Smooth muscle cell of the coronary artery (primary cell): ENCODE measurements around the gene MEIOSIN. TPM values are rescaled to one million over a fixed set of nuclear protein-coding genes. Genes with fewer than 3 reads are reported as not detected.

Experiments
- total RNA-seq: library from RNA; depleted of rRNA; stranded (reverse); fragments of >200 nt; gene quantifications from 2 replicates; pipeline ENCODE4 v1.2.3, GENCODE V29; 2014; ENCODE audit warnings: low replicate concordance

MEIOSIN gene
- not detected in 2 replicates for total RNA-seq

DNA sequence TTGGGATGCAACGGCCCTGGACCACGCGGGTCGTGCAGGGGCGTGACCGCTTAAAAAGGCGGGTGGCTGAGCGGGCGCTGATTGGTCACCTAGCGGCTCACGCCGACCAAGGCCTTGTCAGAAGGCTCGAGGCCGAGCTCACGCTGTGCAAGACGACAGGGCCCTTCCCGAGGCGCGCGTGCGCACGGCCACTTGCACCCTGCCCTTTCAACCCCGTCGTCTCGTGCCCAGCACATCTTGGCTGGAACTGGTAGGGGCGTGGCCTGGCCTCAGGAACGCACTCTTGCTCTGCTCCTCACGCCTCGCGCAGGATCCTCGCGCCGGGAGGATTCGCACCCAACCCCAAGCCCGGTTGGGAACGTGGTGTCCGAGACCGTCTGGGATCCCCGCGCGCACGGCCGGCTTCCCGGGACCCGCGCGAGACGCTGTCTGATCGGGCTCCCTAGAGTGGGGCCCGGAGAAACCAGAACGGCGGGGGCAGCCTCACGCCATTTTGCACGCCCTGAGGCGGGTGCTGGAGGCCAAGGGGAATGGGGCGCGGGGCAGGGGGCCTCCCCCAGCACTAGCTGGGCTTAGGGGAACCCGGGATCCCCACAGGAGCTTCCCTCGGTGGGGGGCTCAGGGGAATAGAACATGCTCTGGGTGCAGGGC, at the start of gene MEIOSIN:
Gene MEIOSIN, plus strand, starts transcription at position 280 of the 651 bp plus-strand sequence. CDS start 1,938 bp downstream, outside the sequence.

DNA sequence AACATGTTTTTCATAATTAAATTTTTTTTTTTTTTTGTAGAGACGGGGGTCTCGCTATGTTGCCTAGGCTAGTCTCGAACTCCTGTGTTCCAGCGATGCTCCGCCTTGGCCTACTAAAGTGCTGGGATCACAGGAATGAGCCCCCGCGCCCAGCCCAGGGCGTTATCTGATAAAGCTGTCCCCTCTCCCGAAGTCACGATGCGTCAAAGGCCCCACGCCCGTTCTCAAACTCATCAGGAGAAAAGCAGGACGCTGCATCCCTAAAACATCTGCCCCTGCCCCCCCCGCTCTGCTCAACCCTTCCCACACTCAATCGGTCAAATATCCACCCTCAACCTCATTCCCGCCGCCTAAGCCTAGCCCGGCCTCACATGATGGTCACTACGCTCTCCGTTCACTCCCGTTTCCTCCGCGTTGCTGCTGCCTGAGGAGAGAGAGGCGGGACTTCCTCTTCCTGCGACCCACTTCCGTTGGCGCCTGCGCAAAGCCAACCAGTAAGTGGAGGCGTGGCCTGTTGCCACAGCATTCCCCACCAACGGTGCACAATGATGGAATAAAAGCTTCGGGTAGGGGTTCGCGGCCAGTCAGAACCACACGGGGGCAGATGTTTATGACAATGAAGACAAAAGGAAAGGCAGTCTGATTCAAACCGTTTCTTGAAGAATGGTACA, 41.6 kb upstream of the MEIOSIN start, which contains the start of gene SNRPD2:
Gene SNRPD2, minus strand, starts transcription at position 438 of the 671 bp plus-strand sequence. Its CDS starts 65 bp downstream, at position 373.

GRCh38 chr19:45692187-45693105, 40.8 kb upstream of the MEIOSIN start, which contains the start of gene QPCTL:
Gene QPCTL, plus strand, starts transcription at chr19:45692666. Its CDS starts 38 bp downstream, at chr19:45692704.

GRCh38 chr19:45730368-45731288, 2.6 kb upstream of the MEIOSIN start, which contains the start of gene FBXO46:
Gene FBXO46, minus strand, starts transcription at chr19:45730896. Its CDS starts 17,401 bp downstream, at chr19:45713495.

DNA sequence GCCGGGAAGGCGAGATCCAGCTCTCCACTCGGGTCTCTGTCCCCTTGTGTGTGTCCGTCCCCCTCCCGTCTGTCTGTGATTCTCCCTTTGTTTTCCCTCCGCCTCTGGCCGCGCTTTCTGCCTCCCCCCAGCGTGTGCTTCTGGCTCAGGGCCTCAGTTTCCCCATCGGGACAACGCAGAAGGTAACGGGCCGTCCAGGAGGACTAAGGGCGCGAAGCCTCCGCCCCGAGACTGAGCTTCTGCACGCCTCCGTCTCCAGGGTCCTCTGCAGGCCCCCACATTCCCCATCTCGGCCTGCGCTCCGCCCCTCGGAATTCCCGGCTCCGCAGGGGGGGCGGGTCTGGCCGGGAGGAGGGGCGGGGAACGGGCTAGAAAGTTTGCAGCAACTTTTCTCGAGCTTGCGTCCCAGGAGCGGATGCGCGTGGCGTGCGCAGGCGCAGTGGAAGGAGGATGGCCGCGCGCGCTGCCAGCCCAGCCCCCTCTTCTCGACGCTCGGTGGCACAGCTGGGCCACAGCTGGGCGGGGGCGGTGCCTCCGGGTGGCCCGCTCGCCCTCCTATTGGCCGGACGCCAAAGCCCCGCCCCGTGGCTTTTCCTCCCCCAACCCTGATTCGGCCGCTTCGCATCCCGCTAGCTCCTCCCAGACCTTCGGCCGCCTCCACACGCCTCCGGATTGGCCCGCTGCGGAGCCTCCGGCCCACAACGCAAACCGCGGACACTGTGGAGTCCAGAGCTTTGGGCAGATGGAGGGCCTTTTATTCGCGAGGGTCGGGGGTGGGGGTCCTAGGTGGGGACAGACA, 35.9 kb downstream of the MEIOSIN start, which contains the start of gene SIX5:
Gene SIX5, minus strand, starts transcription at position 269 of the 799 bp plus-strand sequence. CDS start 408 bp downstream, outside the sequence.

DNA sequence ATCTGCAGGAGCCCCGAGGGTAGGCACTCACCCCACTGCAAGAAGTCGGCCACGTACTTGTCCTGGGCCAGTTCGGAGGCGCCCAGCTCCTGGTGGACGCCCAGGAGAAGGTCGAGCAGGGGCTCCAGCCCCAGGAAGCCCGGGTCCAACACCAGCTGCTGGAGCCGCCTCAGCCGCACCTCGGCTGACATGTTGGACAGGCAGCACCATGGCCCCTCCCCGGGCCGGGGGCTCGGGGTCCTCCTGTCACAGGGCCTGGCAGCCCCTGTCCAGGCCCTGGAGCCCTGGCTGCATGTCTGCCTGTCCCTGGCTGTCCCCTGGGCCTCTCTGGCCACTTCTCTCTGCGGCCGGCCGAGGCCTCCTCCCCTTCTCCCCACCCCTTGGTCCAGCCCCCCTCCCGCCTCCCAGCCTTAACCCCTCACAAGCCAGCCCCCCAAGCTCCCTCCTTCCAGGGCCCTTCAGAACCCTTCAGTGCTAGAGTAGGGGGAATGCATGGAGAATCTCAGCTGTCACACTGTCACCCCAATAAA, 49.0 kb downstream of the MEIOSIN start, which contains the start of gene DMPK:
Gene DMPK, minus strand, starts transcription at position 329 of the 530 bp plus-strand sequence. Its CDS starts 138 bp downstream, at position 191.

GRCh38 chr19:45792470-45793177, 59.4 kb downstream of the MEIOSIN start, which contains the start of gene DMWD:
Gene DMWD, minus strand, starts transcription at chr19:45792845. Its CDS starts 89 bp downstream, at chr19:45792756.

Other genes with a start within 250 kb of the MEIOSIN start
- 5.3 and 8.1 TPM in 2 replicates for gene RTN2, start 236.4 kb upstream of the MEIOSIN start, total RNA-seq
- 0.35 and 2.6 TPM in 2 replicates for gene PPM1N, start 235.0 kb upstream of the MEIOSIN start, total RNA-seq
- 11.2 and 81.0 TPM in 2 replicates for gene VASP, start 226.0 kb upstream of the MEIOSIN start, total RNA-seq
- gene OPA3, start 148.6 kb upstream of the MEIOSIN start, total RNA-seq, result 2.1 and 3.1 TPM in 2 replicates
- gene GPR4, start 131.2 kb upstream of the MEIOSIN start, total RNA-seq, result 0.23 TPM in 1 of 2 replicates, not detected in the other
- gene EML2, start 94.0 kb upstream of the MEIOSIN start, total RNA-seq, result 33.4 and 64.9 TPM in 2 replicates
- 1.8 TPM in 1 of 2 replicates, not detected in the other for gene GIPR, start 65.2 kb upstream of the MEIOSIN start, total RNA-seq
- gene SNRPD2, start 41.5 kb upstream of the MEIOSIN start, total RNA-seq, result 966 and 1,002 TPM in 2 replicates
- gene QPCTL, start 40.8 kb upstream of the MEIOSIN start, total RNA-seq, result 3.2 and 10.4 TPM in 2 replicates
- 2.3 and 3.5 TPM in 2 replicates for gene FBXO46, start 2.5 kb upstream of the MEIOSIN start, total RNA-seq
- 4.1 and 6.2 TPM in 2 replicates for gene SIX5, start 35.8 kb downstream of the MEIOSIN start, total RNA-seq
- gene DMPK, start 49.1 kb downstream of the MEIOSIN start, total RNA-seq, result 28.9 and 131 TPM in 2 replicates
- gene DMWD, start 59.4 kb downstream of the MEIOSIN start, total RNA-seq, result 14.3 and 21.6 TPM in 2 replicates
- 0.08 TPM in 1 of 2 replicates, not detected in the other for gene RSPH6A, start 81.9 kb downstream of the MEIOSIN start, total RNA-seq
- 29.4 and 46.5 TPM in 2 replicates for gene SYMPK, start 129.7 kb downstream of the MEIOSIN start, total RNA-seq
- not detected in 2 replicates for gene FOXA3, start 130.9 kb downstream of the MEIOSIN start, total RNA-seq
- 14.5 and 24.1 TPM in 2 replicates for gene IRF2BP1, start 152.7 kb downstream of the MEIOSIN start, total RNA-seq
- gene MYPOP, start 169.2 kb downstream of the MEIOSIN start, total RNA-seq, result 0.94 and 1.1 TPM in 2 replicates
- gene NANOS2, start 181.3 kb downstream of the MEIOSIN start, total RNA-seq, result not detected in 2 replicates
- 0.23 and 1.2 TPM in 2 replicates for gene NOVA2, start 240.4 kb downstream of the MEIOSIN start, total RNA-seq